Measurements from ENCODE around the gene SART3. TPM values are rescaled to one million over a fixed set of nuclear protein-coding genes. Genes with fewer than 3 reads are reported as not detected.

SART3 gene
- total and polyA plus RNA-seq, 8 donors = 35.1 to 81.7 (median 64.3) TPM

DNA sequence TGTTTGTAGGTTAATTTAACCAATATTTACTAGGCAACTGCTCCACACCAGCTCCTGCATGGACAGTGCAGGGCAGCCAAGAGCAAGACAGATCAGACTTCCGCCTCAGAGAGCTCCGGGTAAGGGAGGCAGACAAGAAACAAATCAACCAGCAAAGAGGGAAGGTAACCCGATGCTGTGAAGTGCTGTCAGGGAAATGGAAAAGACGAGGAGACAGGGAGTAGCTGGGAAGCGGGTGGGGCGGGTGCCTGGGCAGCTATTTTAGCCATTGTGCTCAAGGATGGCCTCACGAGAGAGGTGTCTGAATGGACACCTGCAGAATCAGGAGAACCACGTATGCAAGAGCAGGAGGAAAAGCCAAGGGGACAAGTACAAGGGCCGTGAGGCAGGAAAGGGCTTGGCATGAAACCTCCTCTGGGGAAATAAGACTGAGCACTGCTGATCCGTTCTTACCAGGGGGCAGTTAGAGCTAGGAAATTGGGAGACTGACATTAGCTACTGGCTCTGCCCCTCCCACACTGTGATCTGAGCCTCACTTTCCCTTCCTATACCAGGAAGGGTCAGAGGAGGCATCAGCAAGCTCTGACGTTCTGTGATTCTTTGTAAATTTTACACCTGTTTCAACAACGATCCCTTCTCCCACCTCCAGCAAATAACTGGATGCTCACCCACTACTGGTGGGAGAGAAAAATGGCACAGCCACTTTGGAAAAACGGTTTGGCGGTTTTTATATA, 43.4 kb upstream of the SART3 start:
- TF ChIP-seq CTCF (IDR thresholded peaks at IDR 0.05) = no peak
- no peak for ATAC-seq
- H3K4me1 ChIP-seq = no peaks in the 10 kb centered on the region
- no peak overlapping the region for H3K27ac ChIP-seq
- no peaks in the 10 kb centered on the region for H3K36me3 ChIP-seq
- H3K27me3 ChIP-seq = peaks cover 0 to 4% of the 10 kb centered on the region in 2 donors
- intact Hi-C loops (cut with DNase I) = no loop called here
- DNase-seq = no peak
- no peaks in the 10 kb centered on the region for H3K9me3 ChIP-seq
- H3K4me3 ChIP-seq = no peak overlapping the region

DNA sequence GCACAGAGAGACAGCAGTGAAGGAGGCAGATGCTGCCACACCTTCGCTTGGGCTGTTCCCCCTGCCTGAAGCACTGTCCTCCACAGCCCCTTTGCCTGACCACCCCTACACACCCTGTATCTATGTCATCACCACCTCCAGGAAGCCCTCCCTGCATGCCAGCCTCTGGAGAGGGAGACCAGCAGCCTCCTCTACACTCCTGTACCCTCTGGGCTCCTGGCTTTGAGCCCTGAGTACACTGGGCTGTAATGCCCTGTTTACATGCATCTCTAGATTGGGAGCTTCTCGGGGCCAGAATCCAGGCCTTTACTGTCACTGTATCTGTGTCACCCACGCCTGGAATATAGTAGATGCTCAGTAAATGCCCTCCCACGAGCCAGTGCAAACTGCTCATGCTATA, 42.8 kb upstream of the SART3 start:
- ATAC-seq = no peak
- Histone ChIP-seq H3K9me3 (no peaks in the 10 kb centered on the region), H3K36me3 (no peaks in the 10 kb centered on the region), H3K27me3 (peaks cover 0 to 4% of the 10 kb centered on the region in 2 donors), H3K4me1 (no peaks in the 10 kb centered on the region), H3K27ac (no peak overlapping the region), H3K4me3 (no peak overlapping the region)
- intact Hi-C loops (cut with DNase I) = no loop called here
- DNase-seq = no peak
- TF ChIP-seq CTCF (IDR thresholded peaks at IDR 0.05) = no peak

GRCh38 chr12:108602976-108603704, 42.2 kb upstream of the SART3 start:
- Histone ChIP-seq H3K27ac (no peak overlapping the region), H3K4me1 (no peaks in the 10 kb centered on the region), H3K36me3 (no peaks in the 10 kb centered on the region), H3K27me3 (peaks cover 0 to 4% of the 10 kb centered on the region in 2 donors), H3K4me3 (no peak overlapping the region), H3K9me3 (no peaks in the 10 kb centered on the region)
- TF ChIP-seq CTCF (IDR thresholded peaks at IDR 0.05) = no peak
- ATAC-seq (no peak), DNase-seq (no peak)
- intact Hi-C loops (cut with DNase I) = no loop called here

- no peaks in the 10 kb centered on the region for H3K36me3 ChIP-seq
- H3K27me3 ChIP-seq = no peaks in the 10 kb centered on the region
- DNase-seq (no peak), ATAC-seq (no peak)
- H3K4me1 ChIP-seq = no peaks in the 10 kb centered on the region
- no peak overlapping the region for H3K27ac ChIP-seq
- intact Hi-C loops (cut with DNase I) = no loop called here
- H3K4me3 ChIP-seq = no peak overlapping the region
- H3K9me3 ChIP-seq = no peaks in the 10 kb centered on the region
- no peak for TF ChIP-seq CTCF (IDR thresholded peaks at IDR 0.05)
Observed at GRCh38 chr12:108602209-108602705, 41.3 kb upstream of the SART3 start.

- no peak overlapping the region for H3K27ac ChIP-seq
- intact Hi-C loops (cut with DNase I) = no loop called here
- H3K36me3 ChIP-seq = no peaks in the 10 kb centered on the region
- DNase-seq (no peak), ATAC-seq (no peak)
- no peak for TF ChIP-seq CTCF (IDR thresholded peaks at IDR 0.05)
- H3K4me3 ChIP-seq = no peak overlapping the region
- peaks cover 0 to 3% of the 10 kb centered on the region in 2 donors for H3K27me3 ChIP-seq
- no peaks in the 10 kb centered on the region for H3K4me1 ChIP-seq
- no peaks in the 10 kb centered on the region for H3K9me3 ChIP-seq
Observed at GRCh38 chr12:108600702-108601007, 39.7 kb upstream of the SART3 start.
